Inflammatory macrophage treated with lipopolysaccharide for 1 hour (primary cell): Measurements from ENCODE around the gene DIAPH3.
A peak's percentile ranks its signal among the peaks of the same experiment; 100 is the strongest.

ENCODE experiments used
- DNase-seq, 2 donors: peaks; one replicate each; pipeline ENCODE4 v3.0.0-alpha.2; 2020 to 2022

Gene DIAPH3

GRCh38 chr13:60150538-60150937 is 13.2 kb downstream of the DIAPH3 start:
- DNase-seq, result no peak

GRCh38 chr13:60148918-60149317 is 14.8 kb downstream of the DIAPH3 start:
- peak; percentile 14 to 34 for DNase-seq

GRCh38 chr13:60147361-60147760 is 16.4 kb downstream of the DIAPH3 start:
- DNase-seq, result no peak

DNA sequence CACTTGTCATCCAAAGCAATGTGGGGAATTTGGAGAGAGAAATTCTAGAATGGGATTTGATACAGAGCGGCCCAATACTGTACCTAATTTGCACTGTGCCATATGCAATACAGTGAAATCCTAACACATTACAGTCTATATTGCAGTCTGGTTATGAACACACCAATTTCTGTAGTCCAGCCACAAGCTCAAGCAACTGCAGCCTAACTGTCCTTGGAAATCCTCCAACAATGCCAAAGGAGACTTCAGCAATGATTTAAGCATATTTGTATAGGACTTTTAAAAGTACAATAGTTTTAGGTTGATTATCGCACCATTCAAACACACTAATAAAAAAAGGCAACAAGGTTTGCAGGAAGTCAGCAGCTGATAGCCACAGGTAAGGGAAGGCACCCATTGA is 17.3 kb downstream of the DIAPH3 start:
- DNase-seq, result no peak

DNA sequence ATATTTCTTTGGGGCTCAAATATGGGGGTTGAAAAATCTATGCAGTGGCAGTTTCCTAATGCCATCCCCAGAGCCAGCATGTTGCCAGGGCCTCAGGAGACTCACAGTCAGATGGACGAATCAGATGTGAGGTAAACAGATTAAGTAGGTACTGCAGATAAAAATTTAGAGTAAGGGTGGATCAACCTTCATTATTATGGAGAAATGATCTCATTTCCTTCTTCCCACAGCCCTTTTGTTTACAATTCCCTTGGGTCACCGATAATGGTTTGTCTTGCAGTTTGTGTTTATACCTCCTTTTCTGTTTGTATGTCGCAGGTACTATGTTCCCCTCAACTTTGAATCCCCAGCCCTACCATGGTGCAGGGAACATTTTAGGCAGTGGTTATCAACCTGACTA is 20.0 kb downstream of the DIAPH3 start:
- no peak for DNase-seq

- DNase-seq, result no peak
Observed at GRCh38 chr13:60139272-60139671, 24.5 kb downstream of the DIAPH3 start.

DNA sequence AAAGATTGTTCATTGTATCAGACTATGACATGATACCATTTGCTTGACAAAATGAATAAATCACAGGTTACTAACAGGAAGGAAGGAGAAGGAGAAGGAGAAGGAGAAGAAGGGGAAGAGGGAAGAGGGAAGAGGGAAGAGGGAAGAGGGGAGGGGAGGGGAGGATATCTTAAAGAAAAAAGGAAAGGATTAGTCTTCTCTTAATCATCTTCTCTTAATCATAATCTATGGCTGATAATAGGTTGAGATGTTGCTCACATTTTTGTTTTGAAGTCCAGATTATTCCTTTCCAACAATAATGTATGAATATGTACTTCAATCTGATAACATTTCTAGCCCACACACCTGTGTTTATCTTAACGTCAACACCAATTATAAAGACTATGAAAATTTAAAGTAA is 25.1 kb downstream of the DIAPH3 start:
- DNase-seq, result no peak

DNA sequence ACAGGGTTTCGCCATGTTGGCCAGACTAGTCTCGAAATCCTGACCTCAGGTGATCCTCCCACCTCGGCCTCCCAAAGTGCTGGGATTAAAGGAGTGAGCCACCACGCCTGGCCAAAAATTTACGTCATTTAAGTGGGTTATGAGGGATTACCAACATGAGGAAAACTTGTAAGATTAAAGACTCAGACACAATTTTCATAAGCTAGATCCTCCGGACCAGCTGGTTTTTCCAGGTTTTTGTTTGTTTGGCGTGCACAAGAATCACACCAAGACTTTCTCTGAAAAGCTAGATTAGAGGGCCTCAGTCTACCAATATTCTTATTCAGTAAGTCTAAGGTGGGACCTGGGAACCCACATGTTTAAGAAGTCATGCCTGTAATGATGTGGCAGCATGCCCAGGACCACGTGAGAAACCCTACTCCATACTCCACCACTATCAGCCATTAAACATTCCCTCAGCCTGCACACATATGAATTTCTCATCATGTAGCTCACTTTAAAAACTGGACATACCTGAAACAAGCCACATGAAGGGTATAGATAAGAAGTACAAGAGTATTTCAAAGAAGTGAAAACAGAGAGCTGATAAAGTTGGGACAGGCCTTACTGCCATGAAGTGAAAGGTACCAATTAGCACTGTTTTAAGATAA is 25.7 kb downstream of the DIAPH3 start:
- DNase-seq, result no peak

GRCh38 chr13:60135344-60135743 is 28.4 kb downstream of the DIAPH3 start:
- no peak for DNase-seq

DNA sequence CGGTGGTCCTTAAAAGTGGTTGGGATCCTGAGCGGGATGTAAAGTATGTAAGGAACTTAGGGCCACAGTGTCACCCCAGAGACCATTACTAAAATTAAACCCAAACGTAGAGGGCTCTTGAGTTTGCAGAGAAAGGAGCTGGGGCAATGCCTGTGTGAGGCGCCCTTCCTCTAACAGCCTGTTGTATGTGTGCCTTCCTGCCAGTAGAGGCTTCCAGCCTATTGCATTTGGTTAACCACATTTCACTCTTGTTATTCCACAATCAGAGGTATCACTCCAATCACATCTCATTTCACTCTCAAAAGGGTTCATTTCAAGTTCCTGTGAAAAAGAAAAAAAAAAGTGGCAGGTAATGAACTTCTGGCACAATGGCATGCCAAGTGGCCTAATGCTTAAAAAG is 29.4 kb downstream of the DIAPH3 start:
- DNase-seq, result no peak

- no peak for DNase-seq
Observed at GRCh38 chr13:60121337-60121687, 42.4 kb downstream of the DIAPH3 start.

GRCh38 chr13:60120617-60121336 is 43.0 kb downstream of the DIAPH3 start:
- no peak for DNase-seq

DNA sequence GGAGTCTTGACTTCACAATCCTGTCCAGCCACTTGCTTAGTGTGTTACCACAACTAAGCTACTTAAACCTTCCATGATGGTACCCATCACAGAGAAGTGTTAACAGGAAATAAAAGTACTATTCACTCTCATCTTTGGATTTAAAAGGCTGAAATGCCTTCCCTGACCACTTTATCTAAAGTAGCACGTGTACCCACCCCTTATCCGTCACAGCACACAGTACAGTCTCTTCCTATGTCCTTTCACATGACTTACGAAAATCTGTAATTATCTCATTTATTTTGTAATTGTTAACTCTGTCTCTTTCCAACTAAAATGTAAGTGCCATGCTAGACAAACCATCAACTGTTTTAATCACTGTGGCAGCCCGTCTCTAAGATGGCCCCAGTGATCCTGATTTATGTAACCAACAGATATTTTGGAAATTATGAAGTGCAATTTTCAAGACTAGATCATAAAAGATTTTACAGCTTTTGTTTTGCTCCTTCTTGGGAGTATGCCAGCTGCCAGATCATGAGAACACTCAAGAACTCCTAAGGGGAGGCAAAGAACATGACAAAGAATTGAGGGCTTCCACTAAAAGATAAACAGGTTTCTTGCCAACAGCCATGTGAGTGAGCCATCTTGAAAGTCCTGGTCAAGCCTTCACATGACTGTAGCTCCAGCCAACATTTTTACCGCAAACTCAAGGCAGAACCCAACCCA is 44.9 kb downstream of the DIAPH3 start:
- no peak for DNase-seq

DNA sequence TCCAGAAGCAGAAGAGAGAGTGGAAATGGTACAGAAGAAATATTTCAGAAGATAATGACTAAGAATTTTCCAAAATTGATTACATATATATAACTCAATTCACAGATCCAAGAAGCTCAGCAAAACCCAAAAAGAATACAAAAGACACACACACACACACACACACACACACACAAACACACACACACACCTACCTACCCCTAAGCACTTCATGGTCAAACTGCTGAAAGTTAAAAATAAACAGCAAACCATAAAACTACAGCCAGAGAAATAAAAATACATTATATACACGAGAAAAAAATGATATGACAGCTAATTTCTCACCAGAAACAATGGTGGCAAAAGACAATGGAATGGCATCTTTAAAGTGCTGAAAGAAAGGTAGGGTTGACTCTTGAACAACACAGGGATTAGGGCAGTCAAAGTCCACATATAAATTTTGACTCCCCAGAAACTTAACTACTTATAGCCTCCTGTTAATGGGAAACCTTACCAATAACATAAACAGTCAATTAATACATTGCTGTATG is 49.2 kb downstream of the DIAPH3 start:
- DNase-seq, result no peak

GRCh38 chr13:60112771-60113170 is 51.0 kb downstream of the DIAPH3 start:
- DNase-seq, result no peak

GRCh38 chr13:60111691-60112090 is 52.0 kb downstream of the DIAPH3 start:
- no peak for DNase-seq

DNA sequence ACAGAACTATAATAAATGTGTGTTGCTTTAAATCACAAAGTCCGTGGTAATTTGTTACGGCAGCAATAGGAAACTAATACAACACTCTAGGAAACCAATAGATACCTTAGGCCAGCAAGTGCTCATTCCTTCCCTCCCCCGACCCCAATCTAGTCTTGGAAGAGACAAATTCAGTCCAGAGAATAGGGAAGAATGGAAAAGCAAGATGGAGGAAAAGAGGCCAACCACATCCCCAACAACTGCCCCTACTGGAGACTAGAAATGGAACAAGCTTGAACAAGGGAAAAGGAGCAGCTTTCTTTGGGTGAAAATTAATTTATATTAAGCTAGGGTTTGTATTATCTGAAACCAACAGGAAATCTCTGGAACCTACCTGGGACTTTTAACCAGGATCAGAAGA is 54.4 kb downstream of the DIAPH3 start:
- no peak for DNase-seq

- peak in 1 of 2 donors; percentile 6 for DNase-seq
Observed at GRCh38 chr13:60108589-60108988, 55.1 kb downstream of the DIAPH3 start.

- no peak for DNase-seq
Observed at GRCh38 chr13:60099631-60100420, 63.9 kb downstream of the DIAPH3 start.

DNA sequence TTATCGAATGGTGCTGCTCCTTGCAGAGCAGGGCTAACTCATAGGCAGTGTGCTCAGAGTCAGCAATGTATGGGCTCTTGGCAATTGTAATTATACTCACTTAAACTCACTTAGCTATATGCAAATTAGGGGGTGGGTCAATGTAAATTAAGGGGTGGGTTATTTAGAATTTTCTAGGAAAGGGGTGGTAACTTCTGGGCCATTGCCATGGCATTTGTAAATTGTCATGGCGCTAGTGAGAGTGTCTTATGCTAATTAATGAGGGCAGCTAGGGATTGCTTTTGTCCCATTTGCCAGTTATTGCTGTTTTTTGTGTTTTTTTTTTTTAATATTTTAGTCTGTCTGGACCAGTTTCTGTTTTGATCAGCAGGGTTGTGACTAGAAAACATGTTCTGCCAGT is 68.4 kb downstream of the DIAPH3 start:
- DNase-seq, result no peak

- DNase-seq, result no peak
Observed at GRCh38 chr13:60094385-60095088, 69.2 kb downstream of the DIAPH3 start.

- DNase-seq, result no peak
Observed at GRCh38 chr13:60093425-60094019, 70.2 kb downstream of the DIAPH3 start.
